Liver (tissue), 9 donors: ENCODE measurements around the gene KMT5C. TPM values are rescaled to one million over a fixed set of nuclear protein-coding genes. Genes with fewer than 3 reads are reported as not detected.

Experiments
- DNase-seq: peaks from one replicate; pipeline ENCODE4 v3.0.0-alpha.2; 2017; ENCODE audit warnings: low spot score
- H3K27ac ChIP-seq, 2 donors: one replicate each; pipeline ENCODE4 v1.7.0; 2013; ENCODE audit warnings: inconsistent platforms in 2 of 2, low read length in 2 of 2, control low read depth in 1 of 2, low read depth in 1 of 2, mild to moderate bottlenecking in 1 of 2
- H3K27me3 ChIP-seq, 4 donors: one replicate each; pipeline versions ENCODE4 v1.6.1 to v1.7.0; 2013; ENCODE audit warnings: low read length in 3 of 4, inconsistent platforms in 1 of 4, mild to moderate bottlenecking in 1 of 4, moderate library complexity in 1 of 4; ENCODE audit not compliant: control insufficient read depth in 4 of 4, insufficient read depth in 4 of 4
- H3K36me3 ChIP-seq, 4 donors: one replicate each; pipeline versions ENCODE4 v1.6.1 to v1.7.0; 2013; ENCODE audit warnings: low read length in 3 of 4, mild to moderate bottlenecking in 3 of 4, low read depth in 1 of 4, moderate library complexity in 1 of 4; ENCODE audit not compliant: control insufficient read depth in 4 of 4, insufficient read depth in 3 of 4
- H3K4me1 ChIP-seq, 4 donors: one replicate each; pipeline versions ENCODE4 v1.6.1 to v1.7.0; 2013; ENCODE audit warnings: low read length in 3 of 4, mild to moderate bottlenecking in 3 of 4, moderate library complexity in 1 of 4; ENCODE audit not compliant: control insufficient read depth in 4 of 4, insufficient read depth in 4 of 4
- H3K4me3 ChIP-seq, 3 donors: one replicate each; pipeline versions ENCODE4 v1.6.1 to v1.7.0; 2013; ENCODE audit warnings: low read length in 3 of 3, control low read depth in 1 of 3, low read depth in 1 of 3, mild to moderate bottlenecking in 1 of 3
- H3K9ac ChIP-seq, 2 donors: one replicate each; pipeline ENCODE4 v1.7.0; 2013; ENCODE audit warnings: low read length in 2 of 2, mild to moderate bottlenecking in 2 of 2, moderate library complexity in 2 of 2, control low read depth in 1 of 2, low read depth in 1 of 2
- H3K9me3 ChIP-seq, 4 donors: one replicate each; pipeline versions ENCODE4 v1.6.1 to v1.7.0; 2013; ENCODE audit warnings: low read length in 3 of 4; ENCODE audit not compliant: control insufficient read depth in 4 of 4
- EGR1 ChIP-seq, 2 donors: IDR thresholded peaks; 2 replicates each; pipeline ENCODE4 v1.6.1; 2016 to 2018; ENCODE audit warnings: antibody characterized with exemption in 2 of 2, low read depth in 2 of 2
- FOXA1 ChIP-seq: IDR thresholded peaks from 2 replicates; pipeline ENCODE4 v1.6.1; 2016; ENCODE audit warnings: antibody characterized with exemption
- FOXA2 ChIP-seq: IDR thresholded peaks from 2 replicates; pipeline ENCODE4 v1.6.1; 2016; ENCODE audit warnings: antibody characterized with exemption
- GABPA ChIP-seq, 2 donors: IDR thresholded peaks in 1 of 2; conservative IDR thresholded peaks in 1 of 2; 2 replicates each; pipeline ENCODE4 v1.6.1; 2016; ENCODE audit warnings: antibody characterized with exemption in 2 of 2, mild to moderate bottlenecking in 1 of 2, moderate library complexity in 1 of 2
- HNF4A ChIP-seq, 2 donors: conservative IDR thresholded peaks; 2 replicates each; pipeline ENCODE4 v1.6.1; 2016; ENCODE audit warnings: antibody characterized with exemption in 2 of 2, mild to moderate bottlenecking in 2 of 2
- HNF4G ChIP-seq: IDR thresholded peaks from 2 replicates; pipeline ENCODE4 v1.6.1; 2016; ENCODE audit warnings: antibody characterized with exemption
- JUND ChIP-seq, 2 donors: IDR thresholded peaks; 2 replicates each; pipeline ENCODE4 v1.6.1; 2016; ENCODE audit warnings: antibody characterized with exemption in 2 of 2
- NR2F2 ChIP-seq: IDR thresholded peaks from 2 replicates; pipeline ENCODE4 v1.6.1; 2016; ENCODE audit warnings: antibody characterized with exemption
- RAD21 ChIP-seq, 2 donors: IDR thresholded peaks; 2 replicates each; pipeline ENCODE4 v1.6.1; 2016; ENCODE audit warnings: antibody characterized with exemption in 2 of 2, mild to moderate bottlenecking in 2 of 2
- RXRA ChIP-seq, 2 donors: IDR thresholded peaks; 2 replicates each; pipeline ENCODE4 v1.6.1; 2017 to 2018; ENCODE audit warnings: antibody characterized with exemption in 2 of 2, mild to moderate bottlenecking in 1 of 2
- SP1 ChIP-seq: IDR thresholded peaks from 2 replicates; pipeline ENCODE4 v1.6.1; 2018; ENCODE audit warnings: antibody characterized with exemption, mild to moderate bottlenecking
- TAF1 ChIP-seq: conservative IDR thresholded peaks from 2 replicates; pipeline ENCODE4 v1.6.1; 2016; ENCODE audit warnings: antibody characterized with exemption, mild to moderate bottlenecking
- YY1 ChIP-seq: IDR thresholded peaks from 2 replicates; pipeline ENCODE4 v1.6.1; 2016; ENCODE audit warnings: antibody characterized with exemption, mild to moderate bottlenecking
- WGBS: extraction: QIAGEN DNeasy Blood & Tissue Kit; methylation state at CpG from one replicate; pipeline ENCODE4 v1.1.7; 2013; 5-methylcytosine and 5-hydroxymethylcytosine counted together
- polyA plus RNA-seq, 2 donors: library from polyadenylated mRNA; stranded (reverse) in 1 of 2; unstranded in 1 of 2; fragments of 200-250 nt in 1 of 2; fragments of >200 nt in 1 of 2; fragmentation: Nextera tagmentation in 1 of 2; extraction: Ambion mirVana in 1 of 2; gene quantifications; one replicate each; pipeline versions ENCODE4 v1.2.1 to v1.2.3, GENCODE V29; 2013 to 2015
- total RNA-seq, 2 donors: library from RNA; depleted of rRNA; stranded (reverse); fragments of >200 nt; gene quantifications; one replicate each; pipeline ENCODE4 v1.2.3, GENCODE V29; 2014
- TF ChIP-seq, protein P1 (sequence below): IDR thresholded peaks from 2 replicates; pipeline ENCODE4 v1.6.1; 2016; ENCODE audit warnings: antibody characterized with exemption
- TF ChIP-seq, protein P2 (sequence below): IDR thresholded peaks from 2 replicates; pipeline ENCODE4 v1.6.1; 2016; ENCODE audit warnings: antibody characterized with exemption
- TF ChIP-seq, protein P3 (sequence below): IDR thresholded peaks from 2 replicates; pipeline ENCODE4 v1.6.1; 2016; ENCODE audit warnings: antibody characterized with exemption
- TF ChIP-seq, protein P4 (sequence below): fragments of 150-350 bp; IDR thresholded peaks from 2 replicates; pipeline ENCODE4 v1.5.1; 2017; ENCODE audit warnings: improper control_type of control experiment, low read depth, low read length; ENCODE audit not compliant: missing input control
- TF ChIP-seq, protein P5 (sequence below): IDR thresholded peaks from 2 replicates; pipeline ENCODE4 v1.6.1; 2016; ENCODE audit warnings: antibody characterized with exemption, mild to moderate bottlenecking
- donor health status: healthy.
- donor health status: healthy.
- donor health status: healthy.
- donor health status: healthy.
- donor health status: healthy.

Gene KMT5C
- total and polyA plus RNA-seq, 4 donors: 1.1 to 11.6 (median 3.0) TPM

DNA sequence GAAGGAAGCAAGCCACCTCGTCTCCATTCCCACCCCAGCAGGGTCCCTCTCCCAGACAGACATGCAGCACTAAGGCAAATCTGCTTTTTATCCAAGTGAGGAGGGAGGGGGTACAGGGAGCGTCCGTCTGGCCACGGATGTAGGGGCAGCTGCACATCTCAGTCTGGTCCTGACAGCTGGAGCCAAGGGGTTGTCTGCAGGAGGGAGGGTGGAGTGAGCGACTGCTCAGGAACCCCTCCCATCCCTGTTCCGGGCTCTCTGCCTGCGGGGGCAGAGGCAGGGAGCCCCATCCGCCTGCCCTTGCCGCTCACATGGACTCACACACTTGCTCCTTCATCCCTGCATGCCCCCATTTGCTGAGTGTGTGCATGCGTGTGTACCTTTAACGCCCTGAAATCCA, 39.5 kb downstream of the KMT5C start (continued):
- TF ChIP-seq, protein P1, sequence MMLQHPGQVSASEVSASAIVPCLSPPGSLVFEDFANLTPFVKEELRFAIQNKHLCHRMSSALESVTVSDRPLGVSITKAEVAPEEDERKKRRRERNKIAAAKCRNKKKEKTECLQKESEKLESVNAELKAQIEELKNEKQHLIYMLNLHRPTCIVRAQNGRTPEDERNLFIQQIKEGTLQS: no peak
- TF ChIP-seq JUND (IDR thresholded peaks at IDR 0.05) (no peak), HNF4G (no peak), EGR1 (IDR thresholded peaks at IDR 0.05; ENCODE audit: low read depth in 2 of 2) (no peak)
- TF ChIP-seq, protein P2, sequence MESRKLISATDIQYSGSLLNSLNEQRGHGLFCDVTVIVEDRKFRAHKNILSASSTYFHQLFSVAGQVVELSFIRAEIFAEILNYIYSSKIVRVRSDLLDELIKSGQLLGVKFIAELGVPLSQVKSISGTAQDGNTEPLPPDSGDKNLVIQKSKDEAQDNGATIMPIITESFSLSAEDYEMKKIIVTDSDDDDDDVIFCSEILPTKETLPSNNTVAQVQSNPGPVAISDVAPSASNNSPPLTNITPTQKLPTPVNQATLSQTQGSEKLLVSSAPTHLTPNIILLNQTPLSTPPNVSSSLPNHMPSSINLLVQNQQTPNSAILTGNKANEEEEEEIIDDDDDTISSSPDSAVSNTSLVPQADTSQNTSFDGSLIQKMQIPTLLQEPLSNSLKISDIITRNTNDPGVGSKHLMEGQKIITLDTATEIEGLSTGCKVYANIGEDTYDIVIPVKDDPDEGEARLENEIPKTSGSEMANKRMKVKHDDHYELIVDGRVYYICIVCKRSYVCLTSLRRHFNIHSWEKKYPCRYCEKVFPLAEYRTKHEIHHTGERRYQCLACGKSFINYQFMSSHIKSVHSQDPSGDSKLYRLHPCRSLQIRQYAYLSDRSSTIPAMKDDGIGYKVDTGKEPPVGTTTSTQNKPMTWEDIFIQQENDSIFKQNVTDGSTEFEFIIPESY: no peak

DNA sequence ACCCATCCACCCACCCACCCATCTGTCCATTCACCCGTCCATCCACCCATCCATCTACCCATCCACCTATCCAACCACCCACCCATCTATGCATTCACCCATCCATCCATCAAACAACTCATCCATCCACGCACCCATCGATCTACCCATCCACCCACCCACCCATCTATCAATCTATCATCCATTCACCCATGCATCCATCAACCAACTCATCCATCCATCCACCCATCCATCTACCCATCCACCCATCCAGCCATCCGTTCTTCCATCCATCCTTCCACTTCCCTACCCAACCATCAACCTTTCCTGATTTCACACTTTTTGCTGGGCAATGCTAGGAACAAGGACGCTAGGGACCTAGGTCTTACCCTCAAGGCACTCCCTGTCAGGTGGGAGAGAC, 42.3 kb downstream of the KMT5C start:
- WGBS: 98% methylated on average over 5 of the region's 5 CpGs
- peaks cover 0 to 2% (median 0%) of the 10 kb centered on the region in 4 donors for H3K27me3 ChIP-seq
- no peaks in the 10 kb centered on the region for H3K9me3 ChIP-seq
- no peak for DNase-seq
- H3K36me3 ChIP-seq: no peaks in the 10 kb centered on the region
- H3K4me1 ChIP-seq: peaks cover 11 to 24% (median 18%) of the 10 kb centered on the region in 4 donors
- H3K27ac ChIP-seq: no peak overlapping the region
- TF ChIP-seq HNF4A (conservative IDR thresholded peaks at IDR 0.05) (no peak), FOXA1 (no peak), RAD21 (IDR thresholded peaks at IDR 0.05) (no peak), JUND (IDR thresholded peaks at IDR 0.05) (no peak), GABPA (IDR thresholded peaks at IDR 0.05 in 1 of 2, conservative IDR thresholded peaks at IDR 0.05 in 1 of 2) (no peak), EGR1 (IDR thresholded peaks at IDR 0.05; ENCODE audit: low read depth in 2 of 2) (no peak), RXRA (IDR thresholded peaks at IDR 0.05) (no peak), NR2F2 (no peak), SP1 (no peak), TAF1 (no peak), FOXA2 (no peak), YY1 (no peak), HNF4G (no peak)
- TF ChIP-seq, protein P3, sequence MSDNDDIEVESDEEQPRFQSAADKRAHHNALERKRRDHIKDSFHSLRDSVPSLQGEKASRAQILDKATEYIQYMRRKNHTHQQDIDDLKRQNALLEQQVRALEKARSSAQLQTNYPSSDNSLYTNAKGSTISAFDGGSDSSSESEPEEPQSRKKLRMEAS: no peak
- TF ChIP-seq, protein P4, sequence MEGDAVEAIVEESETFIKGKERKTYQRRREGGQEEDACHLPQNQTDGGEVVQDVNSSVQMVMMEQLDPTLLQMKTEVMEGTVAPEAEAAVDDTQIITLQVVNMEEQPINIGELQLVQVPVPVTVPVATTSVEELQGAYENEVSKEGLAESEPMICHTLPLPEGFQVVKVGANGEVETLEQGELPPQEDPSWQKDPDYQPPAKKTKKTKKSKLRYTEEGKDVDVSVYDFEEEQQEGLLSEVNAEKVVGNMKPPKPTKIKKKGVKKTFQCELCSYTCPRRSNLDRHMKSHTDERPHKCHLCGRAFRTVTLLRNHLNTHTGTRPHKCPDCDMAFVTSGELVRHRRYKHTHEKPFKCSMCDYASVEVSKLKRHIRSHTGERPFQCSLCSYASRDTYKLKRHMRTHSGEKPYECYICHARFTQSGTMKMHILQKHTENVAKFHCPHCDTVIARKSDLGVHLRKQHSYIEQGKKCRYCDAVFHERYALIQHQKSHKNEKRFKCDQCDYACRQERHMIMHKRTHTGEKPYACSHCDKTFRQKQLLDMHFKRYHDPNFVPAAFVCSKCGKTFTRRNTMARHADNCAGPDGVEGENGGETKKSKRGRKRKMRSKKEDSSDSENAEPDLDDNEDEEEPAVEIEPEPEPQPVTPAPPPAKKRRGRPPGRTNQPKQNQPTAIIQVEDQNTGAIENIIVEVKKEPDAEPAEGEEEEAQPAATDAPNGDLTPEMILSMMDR: no peak
- TF ChIP-seq, protein P5, sequence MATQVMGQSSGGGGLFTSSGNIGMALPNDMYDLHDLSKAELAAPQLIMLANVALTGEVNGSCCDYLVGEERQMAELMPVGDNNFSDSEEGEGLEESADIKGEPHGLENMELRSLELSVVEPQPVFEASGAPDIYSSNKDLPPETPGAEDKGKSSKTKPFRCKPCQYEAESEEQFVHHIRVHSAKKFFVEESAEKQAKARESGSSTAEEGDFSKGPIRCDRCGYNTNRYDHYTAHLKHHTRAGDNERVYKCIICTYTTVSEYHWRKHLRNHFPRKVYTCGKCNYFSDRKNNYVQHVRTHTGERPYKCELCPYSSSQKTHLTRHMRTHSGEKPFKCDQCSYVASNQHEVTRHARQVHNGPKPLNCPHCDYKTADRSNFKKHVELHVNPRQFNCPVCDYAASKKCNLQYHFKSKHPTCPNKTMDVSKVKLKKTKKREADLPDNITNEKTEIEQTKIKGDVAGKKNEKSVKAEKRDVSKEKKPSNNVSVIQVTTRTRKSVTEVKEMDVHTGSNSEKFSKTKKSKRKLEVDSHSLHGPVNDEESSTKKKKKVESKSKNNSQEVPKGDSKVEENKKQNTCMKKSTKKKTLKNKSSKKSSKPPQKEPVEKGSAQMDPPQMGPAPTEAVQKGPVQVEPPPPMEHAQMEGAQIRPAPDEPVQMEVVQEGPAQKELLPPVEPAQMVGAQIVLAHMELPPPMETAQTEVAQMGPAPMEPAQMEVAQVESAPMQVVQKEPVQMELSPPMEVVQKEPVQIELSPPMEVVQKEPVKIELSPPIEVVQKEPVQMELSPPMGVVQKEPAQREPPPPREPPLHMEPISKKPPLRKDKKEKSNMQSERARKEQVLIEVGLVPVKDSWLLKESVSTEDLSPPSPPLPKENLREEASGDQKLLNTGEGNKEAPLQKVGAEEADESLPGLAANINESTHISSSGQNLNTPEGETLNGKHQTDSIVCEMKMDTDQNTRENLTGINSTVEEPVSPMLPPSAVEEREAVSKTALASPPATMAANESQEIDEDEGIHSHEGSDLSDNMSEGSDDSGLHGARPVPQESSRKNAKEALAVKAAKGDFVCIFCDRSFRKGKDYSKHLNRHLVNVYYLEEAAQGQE: no peak
- TF ChIP-seq, protein P1: no peak
- TF ChIP-seq, protein P2: no peak
- H3K4me3 ChIP-seq: no peak overlapping the region
- no peak overlapping the region for H3K9ac ChIP-seq
